ENCODE data around the gene CEP95. TPM values are rescaled to one million over a fixed set of nuclear protein-coding genes. Genes with fewer than 3 reads are reported as not detected.

Gene CEP95
- total and polyA plus RNA-seq, 10 of the 15 experiments (the other 5 are each of a cell fraction or from before 2014, with no cell fraction given) = 17.7 to 54.9 (median 29.6) TPM

DNA sequence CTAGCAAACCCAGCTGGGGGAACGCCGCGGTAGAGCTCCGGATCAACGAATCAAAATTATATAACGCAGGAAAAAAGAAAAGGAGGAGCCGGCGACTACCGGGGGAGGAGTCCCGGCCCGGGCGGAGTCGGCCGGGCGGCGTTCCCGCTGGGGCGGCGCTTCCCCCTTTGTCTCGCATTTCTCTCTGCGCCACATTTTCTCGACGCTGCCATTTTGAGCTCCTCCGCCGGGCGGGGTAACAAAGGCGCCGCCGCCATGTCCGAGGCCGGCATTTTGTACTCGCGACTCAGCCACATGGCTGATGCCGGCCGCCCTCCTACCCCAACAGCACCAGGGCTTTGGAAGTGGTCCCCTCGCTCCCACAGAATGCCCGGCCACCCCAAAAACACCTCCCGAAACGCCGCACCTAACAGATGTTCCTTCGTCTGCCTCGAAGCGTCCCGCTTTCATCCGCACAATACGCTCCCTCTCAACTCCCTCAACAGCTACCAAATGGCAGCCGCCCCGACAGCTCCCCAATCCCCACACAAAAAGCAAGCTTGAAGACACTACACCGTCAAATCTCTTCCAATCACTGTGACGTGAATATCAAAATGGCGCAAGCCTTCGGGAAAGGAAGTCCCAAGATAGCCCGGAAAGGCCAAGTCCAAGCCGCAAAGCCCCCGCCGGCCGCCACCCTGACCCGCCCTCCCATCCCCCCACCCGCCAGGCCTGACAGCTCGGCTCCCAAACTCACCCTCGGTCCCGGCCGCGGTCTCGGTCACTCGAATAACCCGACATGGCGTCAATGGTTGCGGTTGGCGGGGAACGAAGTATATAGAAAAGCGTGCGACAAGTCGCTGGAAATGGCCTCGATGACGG, 1.2 kb upstream of the CEP95 start (continued):
- no peak for TF ChIP-seq NFYA (IDR thresholded peaks at IDR 0.05; ENCODE audit: borderline replicate concordance, low read depth, low read length)
- peak; percentile 33; the same call in 1 of the 2 replicates for TF ChIP-seq BRCA1 (IDR thresholded peaks at IDR 0.05; ENCODE audit: low read depth, low read length)
- no peak for TF ChIP-seq GABPA (IDR thresholded peaks at IDR 0.05; ENCODE audit: low read depth)
- no peak for TF ChIP-seq CHD4 (IDR thresholded peaks at IDR 0.05)
- no peak for TF ChIP-seq SMAD5 (IDR thresholded peaks at IDR 0.05; ENCODE audit: low read depth)
- no peak for TF ChIP-seq TBL1XR1 (IDR thresholded peaks at IDR 0.05; ENCODE audit: low read depth, low read length)
- TF ChIP-seq SUPT20H (IDR thresholded peaks at IDR 0.05; ENCODE audit: borderline replicate concordance, control insufficient read depth, low read depth, low read length) = no peak
- TF ChIP-seq, protein P1, sequence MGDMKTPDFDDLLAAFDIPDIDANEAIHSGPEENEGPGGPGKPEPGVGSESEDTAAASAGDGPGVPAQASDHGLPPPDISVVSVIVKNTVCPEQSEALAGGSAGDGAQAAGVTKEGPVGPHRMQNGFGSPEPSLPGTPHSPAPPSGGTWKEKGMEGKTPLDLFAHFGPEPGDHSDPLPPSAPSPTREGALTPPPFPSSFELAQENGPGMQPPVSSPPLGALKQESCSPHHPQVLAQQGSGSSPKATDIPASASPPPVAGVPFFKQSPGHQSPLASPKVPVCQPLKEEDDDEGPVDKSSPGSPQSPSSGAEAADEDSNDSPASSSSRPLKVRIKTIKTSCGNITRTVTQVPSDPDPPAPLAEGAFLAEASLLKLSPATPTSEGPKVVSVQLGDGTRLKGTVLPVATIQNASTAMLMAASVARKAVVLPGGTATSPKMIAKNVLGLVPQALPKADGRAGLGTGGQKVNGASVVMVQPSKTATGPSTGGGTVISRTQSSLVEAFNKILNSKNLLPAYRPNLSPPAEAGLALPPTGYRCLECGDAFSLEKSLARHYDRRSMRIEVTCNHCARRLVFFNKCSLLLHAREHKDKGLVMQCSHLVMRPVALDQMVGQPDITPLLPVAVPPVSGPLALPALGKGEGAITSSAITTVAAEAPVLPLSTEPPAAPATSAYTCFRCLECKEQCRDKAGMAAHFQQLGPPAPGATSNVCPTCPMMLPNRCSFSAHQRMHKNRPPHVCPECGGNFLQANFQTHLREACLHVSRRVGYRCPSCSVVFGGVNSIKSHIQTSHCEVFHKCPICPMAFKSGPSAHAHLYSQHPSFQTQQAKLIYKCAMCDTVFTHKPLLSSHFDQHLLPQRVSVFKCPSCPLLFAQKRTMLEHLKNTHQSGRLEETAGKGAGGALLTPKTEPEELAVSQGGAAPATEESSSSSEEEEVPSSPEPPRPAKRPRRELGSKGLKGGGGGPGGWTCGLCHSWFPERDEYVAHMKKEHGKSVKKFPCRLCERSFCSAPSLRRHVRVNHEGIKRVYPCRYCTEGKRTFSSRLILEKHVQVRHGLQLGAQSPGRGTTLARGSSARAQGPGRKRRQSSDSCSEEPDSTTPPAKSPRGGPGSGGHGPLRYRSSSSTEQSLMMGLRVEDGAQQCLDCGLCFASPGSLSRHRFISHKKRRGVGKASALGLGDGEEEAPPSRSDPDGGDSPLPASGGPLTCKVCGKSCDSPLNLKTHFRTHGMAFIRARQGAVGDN (IDR thresholded peaks at IDR 0.05) = no peak
- TF ChIP-seq CHD1 (IDR thresholded peaks at IDR 0.05; ENCODE audit: low read depth, low read length) = peak; percentile 91
- TF ChIP-seq SIN3A (IDR thresholded peaks at IDR 0.05; ENCODE audit: low read depth, low read length) = peak; percentile 49; the same call in 1 of the 2 replicates
- TF ChIP-seq CEBPB (IDR thresholded peaks at IDR 0.05; ENCODE audit: borderline replicate concordance in 1 of 2, low read depth in 2 of 2, low read length in 2 of 2) = no peak
- TF ChIP-seq JUND (IDR thresholded peaks at IDR 0.05; ENCODE audit: low read depth, low read length) = no peak
- TF ChIP-seq FOXM1 (IDR thresholded peaks at IDR 0.05; ENCODE audit: low read depth, low read length) = 0 out of 2 replicates have a peak, but pooled peaks have one; percentile 13
- peak; percentile 98 for TF ChIP-seq YY1 (IDR thresholded peaks at IDR 0.05; ENCODE audit: low read depth, low read length)
- TF ChIP-seq MTA2 (IDR thresholded peaks at IDR 0.05; ENCODE audit: low read depth) = no peak
- TF ChIP-seq, protein P2, sequence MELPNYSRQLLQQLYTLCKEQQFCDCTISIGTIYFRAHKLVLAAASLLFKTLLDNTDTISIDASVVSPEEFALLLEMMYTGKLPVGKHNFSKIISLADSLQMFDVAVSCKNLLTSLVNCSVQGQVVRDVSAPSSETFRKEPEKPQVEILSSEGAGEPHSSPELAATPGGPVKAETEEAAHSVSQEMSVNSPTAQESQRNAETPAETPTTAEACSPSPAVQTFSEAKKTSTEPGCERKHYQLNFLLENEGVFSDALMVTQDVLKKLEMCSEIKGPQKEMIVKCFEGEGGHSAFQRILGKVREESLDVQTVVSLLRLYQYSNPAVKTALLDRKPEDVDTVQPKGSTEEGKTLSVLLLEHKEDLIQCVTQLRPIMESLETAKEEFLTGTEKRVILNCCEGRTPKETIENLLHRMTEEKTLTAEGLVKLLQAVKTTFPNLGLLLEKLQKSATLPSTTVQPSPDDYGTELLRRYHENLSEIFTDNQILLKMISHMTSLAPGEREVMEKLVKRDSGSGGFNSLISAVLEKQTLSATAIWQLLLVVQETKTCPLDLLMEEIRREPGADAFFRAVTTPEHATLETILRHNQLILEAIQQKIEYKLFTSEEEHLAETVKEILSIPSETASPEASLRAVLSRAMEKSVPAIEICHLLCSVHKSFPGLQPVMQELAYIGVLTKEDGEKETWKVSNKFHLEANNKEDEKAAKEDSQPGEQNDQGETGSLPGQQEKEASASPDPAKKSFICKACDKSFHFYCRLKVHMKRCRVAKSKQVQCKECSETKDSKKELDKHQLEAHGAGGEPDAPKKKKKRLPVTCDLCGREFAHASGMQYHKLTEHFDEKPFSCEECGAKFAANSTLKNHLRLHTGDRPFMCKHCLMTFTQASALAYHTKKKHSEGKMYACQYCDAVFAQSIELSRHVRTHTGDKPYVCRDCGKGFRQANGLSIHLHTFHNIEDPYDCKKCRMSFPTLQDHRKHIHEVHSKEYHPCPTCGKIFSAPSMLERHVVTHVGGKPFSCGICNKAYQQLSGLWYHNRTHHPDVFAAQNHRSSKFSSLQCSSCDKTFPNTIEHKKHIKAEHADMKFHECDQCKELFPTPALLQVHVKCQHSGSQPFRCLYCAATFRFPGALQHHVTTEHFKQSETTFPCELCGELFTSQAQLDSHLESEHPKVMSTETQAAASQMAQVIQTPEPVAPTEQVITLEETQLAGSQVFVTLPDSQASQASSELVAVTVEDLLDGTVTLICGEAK (IDR thresholded peaks at IDR 0.05; ENCODE audit: borderline replicate concordance) = no peak
- TF ChIP-seq ETV6 (conservative IDR thresholded peaks at IDR 0.05 in 1 of 2, IDR thresholded peaks at IDR 0.05 in 1 of 2; ENCODE audit: borderline replicate concordance in 1 of 2, low read depth in 1 of 2) = no peak
- TF ChIP-seq JUNB (IDR thresholded peaks at IDR 0.05) = no peak
- no peak for TF ChIP-seq ATF7 (IDR thresholded peaks at IDR 0.05; ENCODE audit: low read depth)
- TF ChIP-seq MEF2A (IDR thresholded peaks at IDR 0.05; ENCODE audit: insufficient read depth, low read depth, low read length) = no peak
- no peak; the same call in 1 of the 2 replicates for TF ChIP-seq SREBF1 (IDR thresholded peaks at IDR 0.05; ENCODE audit: low read length)
- TF ChIP-seq SRF (IDR thresholded peaks at IDR 0.05; ENCODE audit: low read depth in 2 of 2, low read length in 2 of 2) = peak in 1 of 2 experiments; percentile 30; a peak in 1 of 4 replicates

Measured in GM12878 (cell line).